HG02798 (cell line): Measurements from ENCODE around the gene PGAP3.

Experiments used
- ATAC-seq: cut with Tn5 transposase; IDR thresholded peaks from one replicate; pipeline ENCODE4 v1.9.1; 2021; ENCODE audit warnings: mild to moderate bottlenecking; ENCODE audit not compliant: unreplicated experiment, poor library complexity

The PGAP3 gene

GRCh38 chr17:39662551-39663339 lies 25.1 kb downstream of the PGAP3 start:
- ATAC-seq: no peak

DNA sequence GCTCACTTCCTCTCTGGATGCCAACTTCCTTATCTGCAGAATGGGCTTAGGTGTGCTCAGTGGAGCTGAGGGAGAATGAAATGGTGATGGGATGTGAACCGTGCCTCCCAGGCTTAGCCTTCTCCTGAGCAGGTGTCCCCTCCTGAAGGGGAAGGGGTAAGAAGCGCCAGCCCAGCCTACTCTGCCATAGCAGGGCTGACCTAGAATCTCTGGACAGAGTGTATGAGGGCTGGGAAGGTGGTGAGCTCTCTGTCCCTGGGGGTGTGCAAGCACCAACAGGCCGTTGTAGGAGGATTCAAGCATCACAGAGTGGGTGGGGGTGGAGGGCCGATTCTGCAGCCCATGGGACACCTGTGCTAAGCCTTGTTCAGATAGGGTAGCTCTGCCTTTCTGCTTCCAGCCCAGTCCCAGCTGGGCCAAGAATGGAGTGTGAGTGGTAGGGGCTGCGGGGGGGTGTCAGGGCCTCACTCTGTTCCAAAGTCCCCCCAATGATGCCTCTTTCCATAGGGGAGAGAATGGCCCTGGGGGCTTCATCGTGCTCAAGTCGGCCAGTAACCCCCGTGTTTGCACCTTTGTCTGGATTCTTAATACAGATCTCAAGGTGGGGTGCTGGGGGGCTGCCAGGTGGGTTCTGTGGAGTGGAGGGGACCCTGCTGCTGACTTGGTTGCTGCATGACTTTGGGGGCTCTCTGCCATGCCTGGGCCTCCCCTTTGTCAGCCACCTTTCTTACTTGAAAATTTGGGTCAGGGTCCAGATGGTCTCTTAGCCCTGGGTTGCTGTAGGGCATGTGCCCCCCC lies 25.9 kb downstream of the PGAP3 start:
- no peak for ATAC-seq

DNA sequence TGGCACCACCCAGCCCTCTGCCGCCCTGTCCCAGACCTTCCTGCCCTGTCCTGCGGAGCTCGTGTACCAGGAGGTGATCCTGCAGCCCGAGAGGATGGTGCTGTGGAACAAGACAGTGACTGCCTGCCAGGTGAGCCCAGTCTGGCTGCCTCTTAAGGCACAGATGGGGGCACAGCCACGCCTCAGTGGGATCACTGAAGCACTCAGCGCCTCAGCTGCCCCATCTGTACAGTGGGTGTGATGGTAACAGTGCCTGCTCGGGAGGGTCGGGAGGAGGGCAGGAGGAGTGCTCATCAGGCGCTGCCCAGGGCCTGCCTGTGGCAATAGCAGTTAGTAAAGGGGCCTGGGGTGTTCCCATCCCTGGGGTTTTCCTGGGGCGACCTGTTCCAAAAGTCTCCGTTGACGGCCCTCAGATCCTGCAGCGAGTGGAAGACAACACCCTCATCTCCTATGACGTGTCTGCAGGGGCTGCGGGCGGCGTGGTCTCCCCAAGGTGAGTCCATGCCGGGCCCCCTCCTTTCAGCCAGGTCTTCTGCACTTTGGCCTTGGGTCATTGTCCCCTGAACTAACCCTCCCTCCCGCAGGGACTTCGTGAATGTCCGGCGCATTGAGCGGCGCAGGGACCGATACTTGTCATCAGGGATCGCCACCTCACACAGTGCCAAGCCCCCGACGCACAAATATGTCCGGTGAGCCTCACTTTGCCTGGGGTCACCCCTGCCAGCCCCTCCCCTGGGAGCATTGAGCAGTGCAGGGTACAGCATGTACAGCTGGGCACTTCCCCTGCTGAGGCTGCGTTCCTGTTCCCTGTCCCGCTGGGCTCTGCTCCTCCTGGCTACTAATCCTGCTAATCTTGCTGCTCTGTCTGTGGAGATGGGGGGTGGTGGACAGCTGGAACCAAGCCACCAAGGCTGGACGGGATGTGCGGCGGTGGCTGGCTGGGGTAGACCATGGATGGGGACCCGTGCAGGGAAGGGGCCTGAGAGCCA lies 27.2 kb downstream of the PGAP3 start:
- no peak for ATAC-seq

- no peak for ATAC-seq
Observed at GRCh38 chr17:39660011-39660360, 27.9 kb downstream of the PGAP3 start.

DNA sequence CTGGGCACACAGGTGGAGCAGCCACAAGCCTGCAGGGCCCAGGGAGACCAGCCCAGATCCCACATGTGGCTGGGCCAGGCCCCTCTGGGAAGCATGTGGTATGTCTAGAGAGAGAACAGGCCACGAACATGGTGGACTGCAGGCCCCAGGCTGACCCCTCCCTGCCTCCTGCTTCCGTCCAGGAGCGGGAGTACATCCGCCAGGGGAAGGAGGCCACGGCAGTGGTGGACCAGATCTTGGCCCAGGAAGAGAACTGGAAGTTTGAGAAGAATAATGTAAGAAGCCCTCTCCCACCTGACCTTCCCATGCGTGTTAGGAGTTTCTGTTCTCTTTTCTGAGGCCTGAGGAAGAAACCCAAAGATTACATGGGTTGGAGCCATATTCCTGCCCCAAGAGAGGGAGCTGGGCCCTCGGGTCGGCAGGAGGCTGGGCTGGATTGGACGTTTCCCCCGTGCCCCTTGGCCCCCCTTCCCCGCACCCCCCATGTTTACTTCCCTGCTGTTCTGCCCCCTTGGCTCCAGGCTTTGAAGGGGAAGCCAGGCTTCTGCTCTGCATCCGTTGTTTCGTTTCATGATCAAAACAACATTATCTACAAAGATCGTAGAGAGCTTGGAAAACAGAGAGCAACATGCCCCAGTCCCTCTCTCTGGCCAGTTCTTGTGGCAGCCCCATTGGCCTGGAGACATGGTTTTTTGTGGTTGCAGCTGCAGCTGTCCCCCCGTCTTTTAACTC lies 28.4 kb downstream of the PGAP3 start:
- no peak for ATAC-seq

DNA sequence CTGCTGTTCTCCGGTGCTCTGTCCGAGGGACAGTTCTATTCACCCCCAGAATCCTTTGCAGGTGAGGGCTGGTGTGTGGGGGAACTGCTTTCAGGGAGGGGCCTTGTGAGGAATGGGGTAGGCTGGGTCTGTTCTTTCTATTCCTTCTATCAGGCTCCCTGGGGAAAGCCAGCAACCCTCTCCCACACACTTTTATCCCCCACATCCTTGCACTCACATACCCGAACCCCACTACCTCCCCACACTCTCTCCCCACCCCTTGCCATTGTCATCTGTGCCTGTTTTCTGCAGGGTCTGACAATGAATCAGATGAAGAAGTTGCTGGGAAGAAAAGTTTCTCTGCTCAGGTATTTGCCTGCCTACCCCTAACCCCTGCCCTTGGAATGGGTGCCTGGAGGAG lies 29.1 kb downstream of the PGAP3 start:
- ATAC-seq: no peak

GRCh38 chr17:39658346-39658745 lies 29.5 kb downstream of the PGAP3 start:
- no peak for ATAC-seq

GRCh38 chr17:39655105-39655504 lies 32.8 kb downstream of the PGAP3 start:
- no peak for ATAC-seq

- ATAC-seq: no peak
Observed at GRCh38 chr17:39653662-39654331, 34.1 kb downstream of the PGAP3 start.

DNA sequence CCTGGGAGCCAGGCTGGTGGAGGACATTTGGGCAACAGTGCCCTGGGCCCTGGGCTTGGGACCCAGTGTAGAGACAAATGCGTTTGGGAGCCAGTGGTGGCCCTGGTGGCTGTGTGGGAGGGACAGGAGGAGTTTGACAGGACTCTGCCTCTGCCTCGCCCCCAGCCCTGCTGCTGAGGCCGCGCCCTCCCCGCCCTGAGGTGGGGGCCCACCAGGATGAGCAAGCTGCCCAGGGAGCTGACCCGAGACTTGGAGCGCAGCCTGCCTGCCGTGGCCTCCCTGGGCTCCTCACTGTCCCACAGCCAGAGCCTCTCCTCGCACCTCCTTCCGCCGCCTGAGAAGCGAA lies 34.6 kb downstream of the PGAP3 start:
- no peak for ATAC-seq

- no peak for ATAC-seq
Observed at GRCh38 chr17:39652587-39653315, 35.1 kb downstream of the PGAP3 start.

DNA sequence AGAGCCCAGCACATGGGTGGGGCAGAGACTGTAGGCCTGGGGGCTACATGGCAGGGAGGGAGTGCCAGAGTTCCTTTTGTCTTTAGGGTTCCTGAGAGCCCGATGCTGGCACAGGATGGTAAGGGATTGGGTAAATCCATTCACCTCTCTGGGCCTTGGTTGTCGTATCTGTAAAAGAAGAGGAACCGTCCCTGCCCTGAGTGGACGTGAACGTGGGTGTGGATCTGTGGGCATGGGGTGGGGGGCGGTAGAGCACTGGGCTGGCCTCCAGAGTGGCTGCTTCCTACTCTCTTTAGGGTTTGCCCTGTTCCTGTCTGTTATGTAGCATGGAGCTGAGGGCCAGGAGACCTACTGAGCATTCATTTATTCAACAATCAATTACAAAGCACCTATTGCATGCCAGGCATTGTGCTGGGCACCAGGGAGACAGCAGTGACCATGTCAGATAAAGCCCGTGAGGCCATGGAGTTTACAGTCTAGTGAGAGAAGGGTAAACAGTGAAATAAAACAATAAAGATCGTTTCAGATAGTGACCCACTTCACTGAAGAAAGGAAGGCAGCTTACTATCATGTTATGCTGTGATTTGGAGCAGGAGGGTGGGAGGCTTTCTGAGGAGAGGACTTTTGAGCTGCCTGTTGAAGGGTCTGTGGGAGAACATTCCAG lies 35.8 kb downstream of the PGAP3 start:
- ATAC-seq: no peak

GRCh38 chr17:39650121-39650579 lies 37.7 kb downstream of the PGAP3 start:
- ATAC-seq: no peak

- no peak for ATAC-seq
Observed at GRCh38 chr17:39648616-39649366, 39.1 kb downstream of the PGAP3 start.

- ATAC-seq: no peak
Observed at GRCh38 chr17:39647256-39647655, 40.6 kb downstream of the PGAP3 start.

DNA sequence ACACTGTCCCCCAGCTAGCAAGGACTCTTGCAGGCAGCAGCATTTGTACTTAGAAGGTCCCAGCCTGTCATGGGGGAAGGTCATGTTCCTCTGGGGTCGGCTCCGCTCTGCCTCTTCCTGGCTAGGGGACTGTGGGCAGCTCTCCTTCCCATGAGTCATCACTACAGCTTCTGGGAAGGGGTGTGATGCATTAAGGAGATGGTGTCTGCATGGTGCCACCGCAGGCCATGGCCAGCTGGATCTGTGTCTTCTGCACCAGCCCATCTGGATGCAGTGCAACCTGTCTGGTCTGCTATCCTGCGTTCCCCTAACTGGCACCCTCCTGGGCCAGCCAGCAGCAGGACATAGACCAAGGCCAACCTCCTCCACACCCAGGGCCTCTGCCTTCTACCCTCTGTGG lies 44.6 kb downstream of the PGAP3 start:
- ATAC-seq: no peak

- ATAC-seq: no peak
Observed at GRCh38 chr17:39642291-39643074, 45.4 kb downstream of the PGAP3 start.
